Kidney (tissue), 14 donors: Measurements from ENCODE around the gene NUP188. TPM values are rescaled to one million over a fixed set of nuclear protein-coding genes. Genes with fewer than 3 reads are reported as not detected.
A peak's percentile ranks its signal among the peaks of the same experiment; 100 is the strongest.
"Not testable (repeated sequence)": the region's sequence is repeated elsewhere in the genome, so short reads cannot be mapped to it uniquely, and the experiment has no call there.

Experiments used
- DNase-seq, 5 donors: peaks; one replicate each; pipeline ENCODE4 v3.0.0-alpha.2; 2013 to 2020
- FAIRE-seq: peaks from 2 replicates; lab custom pipeline; 2012; peaks lifted over from hg19 to GRCh38; lab: Jason Lieb, UNC
- H3K27ac ChIP-seq, 2 donors: one replicate each; pipeline ENCODE4 v1.7.0; 2013; ENCODE audit warnings: low read depth in 2 of 2, low read length in 2 of 2, inconsistent platforms in 1 of 2
- H3K27me3 ChIP-seq: one replicate; pipeline ENCODE4 v1.7.1; 2013; ENCODE audit warnings: low read length, inconsistent platforms; ENCODE audit not compliant: control insufficient read depth, insufficient read depth
- H3K36me3 ChIP-seq, 3 donors: one replicate each; pipeline versions ENCODE4 v1.7.0 to v1.7.1; 2013; ENCODE audit warnings: low read length in 3 of 3, control low read depth in 1 of 3, inconsistent platforms in 1 of 3; ENCODE audit not compliant: insufficient read depth in 3 of 3, control insufficient read depth in 2 of 3
- H3K4me1 ChIP-seq, 3 donors: one replicate each; pipeline versions ENCODE4 v1.7.0 to v1.7.1; 2013; ENCODE audit warnings: low read length in 3 of 3, inconsistent platforms in 1 of 3, low read depth in 1 of 3; ENCODE audit not compliant: control insufficient read depth in 2 of 3, insufficient read depth in 2 of 3
- H3K4me3 ChIP-seq, 3 donors: one replicate each; pipeline versions ENCODE4 v1.7.0 to v1.8.1; 2013; ENCODE audit warnings: low read length in 3 of 3, control low read depth in 1 of 3, inconsistent platforms in 1 of 3
- H3K9ac ChIP-seq, 3 donors: one replicate each; pipeline versions ENCODE4 v1.7.0 to v1.7.1; 2013; ENCODE audit warnings: low read length in 3 of 3, control low read depth in 1 of 3, inconsistent platforms in 1 of 3
- H3K9me3 ChIP-seq, 3 donors: one replicate each; pipeline versions ENCODE4 v1.7.0 to v1.7.1; 2013; ENCODE audit warnings: low read length in 3 of 3, control low read depth in 1 of 3, inconsistent platforms in 1 of 3; ENCODE audit not compliant: control insufficient read depth in 2 of 3, insufficient read depth in 1 of 3
- intact Hi-C: fragments of 100-400 bp; cut with DNase I; formaldehyde crosslinking; loops from one replicate; pipeline ENCODE4 v1.11.1; 2022
- polyA plus RNA-seq: library from polyadenylated mRNA; stranded (reverse); fragments of 350-450 nt; fragmentation: Illumina TruSeq; extraction: RNeasy Lipid Tissue Mini Kit (QIAGEN cat#74804); gene quantifications from one replicate; pipeline ENCODE4 v1.2.3, GENCODE V29; 2014; ENCODE audit warnings: low read depth, low replicate concordance; ENCODE audit not compliant: insufficient read depth
- total RNA-seq: library from RNA; stranded (reverse); fragmentation: NEBNext Ultra II Directional; extraction: Animal tissue kit (Norgen Biotek cat#: 25700); gene quantifications from one replicate; pipeline ENCODE4 v1.2.1, GENCODE V29; 2021
- TF ChIP-seq, protein P1 (sequence below): IDR thresholded peaks from 3 replicates; pipeline ENCODE4 v1.5.1; 2012; ENCODE audit warnings: mild to moderate bottlenecking, moderate library complexity, borderline replicate concordance; ENCODE audit not compliant: insufficient read depth; ENCODE audit errors: extremely low read depth
- donor health status: control.
- donor health status: control.
- donor health status: control.
- donor health status: control.
- donor health status: control.
- donor health status: DM: yes; HTN: yes; CAD: no.
- donor health status: Normal renal cell carcinoma (clear cell type).

NUP188 gene
- total and polyA plus RNA-seq, 2 donors from 2014 or later: 6.4 to 27.9 TPM

GRCh38 chr9:128946571-128947276 is 775 bp upstream of the NUP188 start:
- Histone ChIP-seq H3K36me3 (peaks cover 0 to 6% (median 0%) of the 10 kb centered on the region in 3 donors), H3K4me1 (peaks cover 0 to 17% (median 4%) of the 10 kb centered on the region in 3 donors), H3K4me3 (peak overlapping the region; percentile 69 to 88 (median 75)), H3K9me3 (no peaks in the 10 kb centered on the region), H3K9ac (peak overlapping the region; percentile 57 to 88 (median 74)), H3K27me3 (no peaks in the 10 kb centered on the region), H3K27ac (peak overlapping the region in 1 of 2 donors; percentile 89)
- DNase-seq (no peak), FAIRE-seq (no peak)
- intact Hi-C loops: no loop called here
- TF ChIP-seq, protein P1, sequence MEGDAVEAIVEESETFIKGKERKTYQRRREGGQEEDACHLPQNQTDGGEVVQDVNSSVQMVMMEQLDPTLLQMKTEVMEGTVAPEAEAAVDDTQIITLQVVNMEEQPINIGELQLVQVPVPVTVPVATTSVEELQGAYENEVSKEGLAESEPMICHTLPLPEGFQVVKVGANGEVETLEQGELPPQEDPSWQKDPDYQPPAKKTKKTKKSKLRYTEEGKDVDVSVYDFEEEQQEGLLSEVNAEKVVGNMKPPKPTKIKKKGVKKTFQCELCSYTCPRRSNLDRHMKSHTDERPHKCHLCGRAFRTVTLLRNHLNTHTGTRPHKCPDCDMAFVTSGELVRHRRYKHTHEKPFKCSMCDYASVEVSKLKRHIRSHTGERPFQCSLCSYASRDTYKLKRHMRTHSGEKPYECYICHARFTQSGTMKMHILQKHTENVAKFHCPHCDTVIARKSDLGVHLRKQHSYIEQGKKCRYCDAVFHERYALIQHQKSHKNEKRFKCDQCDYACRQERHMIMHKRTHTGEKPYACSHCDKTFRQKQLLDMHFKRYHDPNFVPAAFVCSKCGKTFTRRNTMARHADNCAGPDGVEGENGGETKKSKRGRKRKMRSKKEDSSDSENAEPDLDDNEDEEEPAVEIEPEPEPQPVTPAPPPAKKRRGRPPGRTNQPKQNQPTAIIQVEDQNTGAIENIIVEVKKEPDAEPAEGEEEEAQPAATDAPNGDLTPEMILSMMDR: no peak

DNA sequence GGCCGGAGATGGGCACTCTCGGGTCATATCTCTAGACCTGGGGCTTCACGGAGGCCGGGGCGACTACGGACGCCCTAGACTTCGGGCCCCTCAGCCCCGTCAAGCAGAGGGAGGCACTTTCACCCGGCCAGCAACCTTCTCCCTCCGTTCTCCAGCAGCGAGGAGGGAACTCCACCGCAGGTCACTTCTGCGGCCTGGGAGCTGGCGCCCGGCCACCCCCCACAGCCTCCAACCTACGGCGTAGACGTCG is 297 bp upstream of the NUP188 start:
- no peak for DNase-seq
- intact Hi-C loops: no loop called here
- Histone ChIP-seq H3K9me3 (no peaks in the 10 kb centered on the region), H3K27me3 (no peaks in the 10 kb centered on the region), H3K9ac (peak overlapping the region; percentile 57 to 88 (median 74)), H3K4me1 (peaks cover 0 to 17% (median 4%) of the 10 kb centered on the region in 3 donors), H3K36me3 (peaks cover 0 to 6% (median 0%) of the 10 kb centered on the region in 3 donors), H3K27ac (peak overlapping the region in 1 of 2 donors; percentile 89), H3K4me3 (peak overlapping the region; percentile 69 to 88 (median 75))
- TF ChIP-seq, protein P1: no peak
- FAIRE-seq: no peak

DNA sequence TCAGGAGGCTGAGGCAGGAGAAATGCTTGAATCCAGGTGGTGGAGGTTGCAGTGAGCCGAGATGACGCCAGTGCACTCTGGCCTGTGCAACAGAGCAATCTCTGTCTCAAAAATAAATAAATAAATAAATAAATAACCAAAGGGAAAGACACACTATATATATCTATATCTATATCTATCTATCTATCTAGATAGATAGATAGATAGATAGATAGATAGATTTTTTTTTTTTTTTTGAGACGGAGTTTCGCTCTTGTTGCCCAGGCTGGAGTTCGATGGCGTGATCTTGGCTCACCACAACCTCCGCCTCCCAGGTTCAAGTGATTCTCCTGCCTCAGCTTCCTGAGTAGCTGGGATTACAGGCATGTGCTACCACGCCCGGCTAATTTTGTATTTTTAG is 13.9 kb downstream of the NUP188 start:
- H3K9ac ChIP-seq, H3K4me3 ChIP-seq, intact Hi-C loops, H3K27ac ChIP-seq, H3K4me1 ChIP-seq, DNase-seq, H3K27me3 ChIP-seq, H3K9me3 ChIP-seq, FAIRE-seq: not testable (repeated sequence)
- H3K36me3 ChIP-seq: peaks cover 0 to 16% (median 13%) of the 10 kb centered on the region in 3 donors

GRCh38 chr9:128969491-128969890 is 22.0 kb downstream of the NUP188 start:
- DNase-seq (no peak), FAIRE-seq (no peak)
- no peaks in the 10 kb centered on the region for H3K4me1 ChIP-seq
- H3K9me3 ChIP-seq: no peaks in the 10 kb centered on the region
- H3K4me3 ChIP-seq: no peak overlapping the region
- no peak overlapping the region for H3K9ac ChIP-seq
- H3K27ac ChIP-seq: no peak overlapping the region
- peaks cover 7 to 14% (median 12%) of the 10 kb centered on the region in 3 donors for H3K36me3 ChIP-seq
- TF ChIP-seq, protein P1: no peak
- intact Hi-C loops: no loop called here
- H3K27me3 ChIP-seq: no peaks in the 10 kb centered on the region
